Measurements from ENCODE around the gene NAB2. TPM values are rescaled to one million over a fixed set of nuclear protein-coding genes. Genes with fewer than 3 reads are reported as not detected.

NAB2 gene
- total and polyA plus RNA-seq, 2 donors (not counting 3 experiments of a cell fraction or from before 2014, with no cell fraction given), result 14.6 to 15.9 TPM

DNA sequence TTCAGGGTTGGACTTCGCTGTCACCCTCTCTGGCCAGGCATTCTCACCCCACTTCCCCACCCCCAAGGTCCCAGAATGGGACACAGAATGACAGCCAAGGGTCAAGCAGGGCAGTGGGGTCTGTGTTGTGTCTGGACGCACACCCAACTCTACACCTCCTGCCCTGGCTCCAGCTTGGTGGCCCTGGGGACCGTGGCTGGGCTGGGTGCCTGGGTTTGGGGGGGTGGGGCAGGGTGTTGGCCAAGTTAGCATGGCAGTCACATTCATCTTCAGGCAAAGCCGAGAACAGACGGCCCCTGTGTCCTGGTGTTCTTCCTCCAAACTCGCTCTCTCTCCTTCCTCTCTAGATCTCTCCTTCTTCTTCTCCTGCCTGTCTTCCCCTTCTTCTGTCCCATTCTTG, 45.0 kb downstream of the NAB2 start:
- Histone ChIP-seq H3K27ac (ENCODE audit: insufficient read depth, low read depth, low read length) (no peak overlapping the region), H3K79me2 (ENCODE audit: control insufficient read depth, insufficient read depth, low read length) (no peaks in the 10 kb centered on the region), H3K36me3 (ENCODE audit: control insufficient read depth in 2 of 2, extremely low read depth in 1 of 2, insufficient read depth in 2 of 2, low read length in 2 of 2) (no peaks in the 10 kb centered on the region), H4K20me1 (replicated peaks; ENCODE audit: control insufficient read depth, extremely low read depth, insufficient read depth, low read length) (no peaks in the 10 kb centered on the region), H2AFZ (ENCODE audit: low read depth, low read length) (no peak overlapping the region), H3K4me1 (ENCODE audit: control insufficient read depth, extremely low read depth, insufficient read depth, low read length) (no peaks in the 10 kb centered on the region), H3K4me3 (replicated peaks in 1 of 3; ENCODE audit: insufficient read depth in 1 of 3, low read depth in 1 of 3, low read length in 3 of 3) (no peak overlapping the region), H3K27me3 (ENCODE audit: control insufficient read depth in 2 of 2, insufficient read depth in 2 of 2, low read length in 2 of 2) (peaks cover 38 to 40% of the 10 kb centered on the region in 2 experiments), H3K9me3 (replicated peaks; ENCODE audit: control insufficient read depth, insufficient read depth, low read length) (no peaks in the 10 kb centered on the region), H3K9ac (replicated peaks; ENCODE audit: extremely low read depth, insufficient read depth, low read length) (no peak overlapping the region), H3K4me2 (ENCODE audit: insufficient read depth, low read length) (no peak overlapping the region), H3K9me1 (replicated peaks; ENCODE audit: control insufficient read depth, extremely low read depth, insufficient read depth, low read length) (no peaks in the 10 kb centered on the region)
- no peak for DNase-seq (ENCODE audit: low read depth, low spot score)
- ChIA-PET POLR2A (no interaction called here), CTCF (interaction anchor here (1.7 kb wide), 1 partner anchor 9 kb away, joined by 11 read pairs; no protein-coding TSS in a partner anchor)
- TF ChIP-seq POLR2A (IDR thresholded peaks at IDR 0.05; ENCODE audit: low read depth, low read length) (no peak), POLR2AphosphoS5 (IDR thresholded peaks at IDR 0.05; ENCODE audit: insufficient read depth, low read depth, low read length) (no peak), FOS (IDR thresholded peaks at IDR 0.05; ENCODE audit: borderline replicate concordance, insufficient read depth, low read length) (no peak), GATA2 (IDR thresholded peaks at IDR 0.05; ENCODE audit: insufficient read depth, insufficient read length, low read depth, low read length) (no peak), EZH2 (IDR thresholded peaks at IDR 0.05; ENCODE audit: borderline replicate concordance, low read depth, low read length, severe bottlenecking) (no peak), JUN (IDR thresholded peaks at IDR 0.05; ENCODE audit: borderline replicate concordance, insufficient read depth, insufficient read length, low read depth) (no peak), MYC (IDR thresholded peaks at IDR 0.05; ENCODE audit: low read depth, low read length) (no peak)
- TF ChIP-seq, protein P1, sequence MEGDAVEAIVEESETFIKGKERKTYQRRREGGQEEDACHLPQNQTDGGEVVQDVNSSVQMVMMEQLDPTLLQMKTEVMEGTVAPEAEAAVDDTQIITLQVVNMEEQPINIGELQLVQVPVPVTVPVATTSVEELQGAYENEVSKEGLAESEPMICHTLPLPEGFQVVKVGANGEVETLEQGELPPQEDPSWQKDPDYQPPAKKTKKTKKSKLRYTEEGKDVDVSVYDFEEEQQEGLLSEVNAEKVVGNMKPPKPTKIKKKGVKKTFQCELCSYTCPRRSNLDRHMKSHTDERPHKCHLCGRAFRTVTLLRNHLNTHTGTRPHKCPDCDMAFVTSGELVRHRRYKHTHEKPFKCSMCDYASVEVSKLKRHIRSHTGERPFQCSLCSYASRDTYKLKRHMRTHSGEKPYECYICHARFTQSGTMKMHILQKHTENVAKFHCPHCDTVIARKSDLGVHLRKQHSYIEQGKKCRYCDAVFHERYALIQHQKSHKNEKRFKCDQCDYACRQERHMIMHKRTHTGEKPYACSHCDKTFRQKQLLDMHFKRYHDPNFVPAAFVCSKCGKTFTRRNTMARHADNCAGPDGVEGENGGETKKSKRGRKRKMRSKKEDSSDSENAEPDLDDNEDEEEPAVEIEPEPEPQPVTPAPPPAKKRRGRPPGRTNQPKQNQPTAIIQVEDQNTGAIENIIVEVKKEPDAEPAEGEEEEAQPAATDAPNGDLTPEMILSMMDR (IDR thresholded peaks at IDR 0.05; ENCODE audit: extremely low read depth in 1 of 2, insufficient read depth in 1 of 2, low read depth in 1 of 2, low read length in 2 of 2), result no peak
- TF ChIP-seq, protein P2, sequence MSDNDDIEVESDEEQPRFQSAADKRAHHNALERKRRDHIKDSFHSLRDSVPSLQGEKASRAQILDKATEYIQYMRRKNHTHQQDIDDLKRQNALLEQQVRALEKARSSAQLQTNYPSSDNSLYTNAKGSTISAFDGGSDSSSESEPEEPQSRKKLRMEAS (IDR thresholded peaks at IDR 0.05; ENCODE audit: insufficient read depth, insufficient read length), result no peak
- FAIRE-seq, result no peak
- BruUV-seq (replicated peaks), result no TSS peak
- intact Hi-C loops (cut with micrococcal nuclease) (no loop called here), dilution Hi-C loops (cut with MboI; ENCODE audit: extremely low pct_ligation_motif_present, low sequenced_read_pairs) (no loop called here)

Measured in endothelial cell of umbilical vein (primary cell).